HEK293 (cell line): ENCODE data around the gene RTBDN.

Source experiments
- EGR2 ChIP-seq: fragments of 450-650 bp; formaldehyde crosslinking; IDR thresholded peaks from 2 replicates; pipeline ENCODE4 v1.5.1; 2016; ENCODE audit warnings: low read depth, missing biosample characterization, missing genetic modification characterization
- GLIS1 ChIP-seq: fragments of 450-650 bp; formaldehyde crosslinking; IDR thresholded peaks from 2 replicates; pipeline ENCODE4 v1.5.1; 2016; ENCODE audit warnings: missing biosample characterization, missing genetic modification characterization
- KLF16 ChIP-seq: fragments of 450-650 bp; formaldehyde crosslinking; IDR thresholded peaks from 2 replicates; pipeline ENCODE4 v1.5.1; 2017; ENCODE audit warnings: missing biosample characterization, missing genetic modification characterization
- PRDM10 ChIP-seq: fragments of 450-650 bp; formaldehyde crosslinking; IDR thresholded peaks from 2 replicates; pipeline ENCODE4 v1.5.1; 2016; ENCODE audit warnings: missing biosample characterization, missing genetic modification characterization
- YY1 ChIP-seq: fragments of 450-650 bp; formaldehyde crosslinking; IDR thresholded peaks from 2 replicates; pipeline ENCODE4 v1.5.1; 2018; ENCODE audit warnings: missing biosample characterization, missing genetic modification characterization
- ZBTB1 ChIP-seq: fragments of 450-650 bp; formaldehyde crosslinking; IDR thresholded peaks from 2 replicates; pipeline ENCODE4 v1.5.1; 2016; ENCODE audit warnings: missing biosample characterization, missing genetic modification characterization
- ZBTB26 ChIP-seq: fragments of 450-650 bp; formaldehyde crosslinking; optimal IDR thresholded peaks from 2 replicates; pipeline ENCODE3; 2016; ENCODE audit warnings: missing biosample characterization, mild to moderate bottlenecking, missing genetic modification characterization
- ZFP41 ChIP-seq: fragments of 450-650 bp; formaldehyde crosslinking; IDR thresholded peaks from 2 replicates; pipeline ENCODE4 v1.5.1; 2016; ENCODE audit warnings: missing biosample characterization, missing genetic modification characterization, borderline replicate concordance
- ZNF133 ChIP-seq: fragments of 450-650 bp; formaldehyde crosslinking; IDR thresholded peaks from 2 replicates; pipeline ENCODE4 v1.5.1; 2016; ENCODE audit warnings: missing biosample characterization, missing genetic modification characterization
- ZNF148 ChIP-seq: fragments of 450-650 bp; formaldehyde crosslinking; IDR thresholded peaks from 2 replicates; pipeline ENCODE4 v1.5.0; 2017; ENCODE audit warnings: missing biosample characterization, missing genetic modification characterization, borderline replicate concordance
- ZNF2 ChIP-seq: fragments of 450-650 bp; formaldehyde crosslinking; IDR thresholded peaks from 2 replicates; pipeline ENCODE4 v1.5.1; 2016; ENCODE audit warnings: missing biosample characterization, missing genetic modification characterization
- ZNF239 ChIP-seq: fragments of 450-650 bp; formaldehyde crosslinking; IDR thresholded peaks from 2 replicates; pipeline ENCODE4 v1.5.1; 2016; ENCODE audit warnings: missing biosample characterization, missing genetic modification characterization
- ZNF292 ChIP-seq: fragments of 450-650 bp; formaldehyde crosslinking; IDR thresholded peaks from 2 replicates; pipeline ENCODE4 v1.5.1; 2016; ENCODE audit warnings: low read depth, missing biosample characterization, missing genetic modification characterization, borderline replicate concordance
- ZNF335 ChIP-seq: fragments of 450-650 bp; formaldehyde crosslinking; conservative IDR thresholded peaks from 2 replicates; pipeline ENCODE4 v1.5.1; 2016; ENCODE audit warnings: missing biosample characterization, missing genetic modification characterization
- ZNF423 ChIP-seq: fragments of 450-650 bp; formaldehyde crosslinking; IDR thresholded peaks from 2 replicates; pipeline ENCODE4 v1.5.1; 2016; ENCODE audit warnings: missing biosample characterization, missing genetic modification characterization
- ZNF514 ChIP-seq: fragments of 450-650 bp; formaldehyde crosslinking; IDR thresholded peaks from 2 replicates; pipeline ENCODE4 v1.5.1; 2016; ENCODE audit warnings: missing biosample characterization, missing genetic modification characterization
- ZNF558 ChIP-seq: fragments of 450-650 bp; formaldehyde crosslinking; IDR thresholded peaks from 2 replicates; pipeline ENCODE4 v1.5.1; 2016; ENCODE audit warnings: missing biosample characterization, missing genetic modification characterization
- ZNF76 ChIP-seq: fragments of 450-650 bp; formaldehyde crosslinking; IDR thresholded peaks from 2 replicates; pipeline ENCODE4; 2016; ENCODE audit warnings: low read depth, missing biosample characterization, missing genetic modification characterization, borderline replicate concordance
- ZNF837 ChIP-seq: fragments of 450-650 bp; formaldehyde crosslinking; IDR thresholded peaks from 2 replicates; pipeline ENCODE4 v1.5.1; 2016; ENCODE audit warnings: missing biosample characterization, missing genetic modification characterization
- ZSCAN23 ChIP-seq: fragments of 450-650 bp; formaldehyde crosslinking; IDR thresholded peaks from 2 replicates; pipeline ENCODE4 v1.5.1; 2016; ENCODE audit warnings: missing biosample characterization, missing genetic modification characterization
- ZSCAN5A ChIP-seq: fragments of 450-650 bp; formaldehyde crosslinking; IDR thresholded peaks from 2 replicates; pipeline ENCODE4 v1.5.1; 2016; ENCODE audit warnings: missing biosample characterization, missing genetic modification characterization
- TF ChIP-seq, protein P1 (sequence below): fragments of 450-650 bp; formaldehyde crosslinking; IDR thresholded peaks from 2 replicates; pipeline ENCODE4 v1.5.1; 2016; ENCODE audit warnings: missing biosample characterization, missing genetic modification characterization, low read depth
- TF ChIP-seq, protein P2 (sequence below): fragments of 450-650 bp; formaldehyde crosslinking; IDR thresholded peaks from 2 replicates; pipeline ENCODE4 v1.5.1; 2016; ENCODE audit warnings: missing biosample characterization, missing genetic modification characterization

RTBDN gene

GRCh38 chr19:12782424-12783290 is 51.7 kb downstream of the RTBDN start (continued):
- TF ChIP-seq ZNF148 (tag by site-specific recombination) (no peak), PRDM10 (tag by site-specific recombination) (peak; percentile 50; the same call in 1 of the 2 replicates), ZNF133 (tag by site-specific recombination) (no peak), ZBTB1 (peak; percentile 74; the same call in 1 of the 2 replicates), ZNF837 (tag by site-specific recombination) (no peak), ZNF2 (tag by site-specific recombination) (peak; percentile 79; the same call in 1 of the 2 replicates), ZNF239 (tag by site-specific recombination) (no peak), GLIS1 (peak; percentile 96), YY1 (tag by site-specific recombination) (no peak), ZNF423 (tag by site-specific recombination) (peak; percentile 88), KLF16 (tag by site-specific recombination) (peak; percentile 66), ZNF335 (tag by site-specific recombination) (peak; percentile 99), ZBTB26 (tag by site-specific recombination) (peak; percentile 94), EGR2 (tag by site-specific recombination) (peak; percentile 94), ZNF514 (tag by site-specific recombination) (no peak), ZSCAN5A (tag by site-specific recombination) (no peak; the same call in 1 of the 2 replicates), ZFP41 (tag by site-specific recombination) (no peak), ZSCAN23 (no peak), ZNF292 (no peak), ZNF558 (tag by site-specific recombination) (no peak), ZNF76 (tag by site-specific recombination) (peak; percentile 60; the same call in 1 of the 2 replicates)
- TF ChIP-seq, protein P1, sequence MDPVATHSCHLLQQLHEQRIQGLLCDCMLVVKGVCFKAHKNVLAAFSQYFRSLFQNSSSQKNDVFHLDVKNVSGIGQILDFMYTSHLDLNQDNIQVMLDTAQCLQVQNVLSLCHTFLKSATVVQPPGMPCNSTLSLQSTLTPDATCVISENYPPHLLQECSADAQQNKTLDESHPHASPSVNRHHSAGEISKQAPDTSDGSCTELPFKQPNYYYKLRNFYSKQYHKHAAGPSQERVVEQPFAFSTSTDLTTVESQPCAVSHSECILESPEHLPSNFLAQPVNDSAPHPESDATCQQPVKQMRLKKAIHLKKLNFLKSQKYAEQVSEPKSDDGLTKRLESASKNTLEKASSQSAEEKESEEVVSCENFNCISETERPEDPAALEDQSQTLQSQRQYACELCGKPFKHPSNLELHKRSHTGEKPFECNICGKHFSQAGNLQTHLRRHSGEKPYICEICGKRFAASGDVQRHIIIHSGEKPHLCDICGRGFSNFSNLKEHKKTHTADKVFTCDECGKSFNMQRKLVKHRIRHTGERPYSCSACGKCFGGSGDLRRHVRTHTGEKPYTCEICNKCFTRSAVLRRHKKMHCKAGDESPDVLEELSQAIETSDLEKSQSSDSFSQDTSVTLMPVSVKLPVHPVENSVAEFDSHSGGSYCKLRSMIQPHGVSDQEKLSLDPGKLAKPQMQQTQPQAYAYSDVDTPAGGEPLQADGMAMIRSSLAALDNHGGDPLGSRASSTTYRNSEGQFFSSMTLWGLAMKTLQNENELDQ (tag by site-specific recombination), result no peak
- TF ChIP-seq, protein P2, sequence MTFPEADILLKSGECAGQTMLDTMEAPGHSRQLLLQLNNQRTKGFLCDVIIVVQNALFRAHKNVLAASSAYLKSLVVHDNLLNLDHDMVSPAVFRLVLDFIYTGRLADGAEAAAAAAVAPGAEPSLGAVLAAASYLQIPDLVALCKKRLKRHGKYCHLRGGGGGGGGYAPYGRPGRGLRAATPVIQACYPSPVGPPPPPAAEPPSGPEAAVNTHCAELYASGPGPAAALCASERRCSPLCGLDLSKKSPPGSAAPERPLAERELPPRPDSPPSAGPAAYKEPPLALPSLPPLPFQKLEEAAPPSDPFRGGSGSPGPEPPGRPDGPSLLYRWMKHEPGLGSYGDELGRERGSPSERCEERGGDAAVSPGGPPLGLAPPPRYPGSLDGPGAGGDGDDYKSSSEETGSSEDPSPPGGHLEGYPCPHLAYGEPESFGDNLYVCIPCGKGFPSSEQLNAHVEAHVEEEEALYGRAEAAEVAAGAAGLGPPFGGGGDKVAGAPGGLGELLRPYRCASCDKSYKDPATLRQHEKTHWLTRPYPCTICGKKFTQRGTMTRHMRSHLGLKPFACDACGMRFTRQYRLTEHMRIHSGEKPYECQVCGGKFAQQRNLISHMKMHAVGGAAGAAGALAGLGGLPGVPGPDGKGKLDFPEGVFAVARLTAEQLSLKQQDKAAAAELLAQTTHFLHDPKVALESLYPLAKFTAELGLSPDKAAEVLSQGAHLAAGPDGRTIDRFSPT (tag by site-specific recombination), result peak; percentile 45
